HG02938 (cell line): ENCODE data around the gene KIF14.
A peak's percentile ranks its signal among the peaks of the same experiment; 100 is the strongest.
"Not testable (repeated sequence)": the region's sequence is repeated elsewhere in the genome, so short reads cannot be mapped to it uniquely, and the experiment has no call there.

Experiments used
- ATAC-seq: cut with Tn5 transposase; IDR thresholded peaks from one replicate; pipeline ENCODE4 v1.9.1; 2021; ENCODE audit warnings: mild to moderate bottlenecking, moderate library complexity; ENCODE audit not compliant: unreplicated experiment

KIF14 gene

GRCh38 chr1:200547386-200547785 lies 73.2 kb downstream of the KIF14 start:
- no peak for ATAC-seq

GRCh38 chr1:200546577-200546976 lies 74.0 kb downstream of the KIF14 start:
- no peak for ATAC-seq

- ATAC-seq, result no peak
Observed at GRCh38 chr1:200542162-200542561, 78.4 kb downstream of the KIF14 start.

- ATAC-seq, result no peak
Observed at GRCh38 chr1:200540281-200540680, 80.3 kb downstream of the KIF14 start.

GRCh38 chr1:200538179-200538578 lies 82.4 kb downstream of the KIF14 start:
- ATAC-seq, result no peak

- ATAC-seq, result no peak
Observed at GRCh38 chr1:200535605-200536004, 84.9 kb downstream of the KIF14 start.

GRCh38 chr1:200530623-200531261 lies 89.8 kb downstream of the KIF14 start:
- no peak for ATAC-seq

- ATAC-seq, result no peak
Observed at GRCh38 chr1:200528858-200529606, 91.5 kb downstream of the KIF14 start.

GRCh38 chr1:200527670-200528069 lies 92.9 kb downstream of the KIF14 start:
- ATAC-seq, result no peak

- peak; percentile 56 for ATAC-seq
Observed at GRCh38 chr1:200526709-200527612, 93.6 kb downstream of the KIF14 start.

- no peak for ATAC-seq
Observed at GRCh38 chr1:200525090-200525987, 95.2 kb downstream of the KIF14 start.

GRCh38 chr1:200524551-200524950 lies 96.0 kb downstream of the KIF14 start:
- ATAC-seq, result not testable (repeated sequence)

- ATAC-seq, result no peak
Observed at GRCh38 chr1:200524092-200524491, 96.5 kb downstream of the KIF14 start.

GRCh38 chr1:200520735-200521134 lies 99.8 kb downstream of the KIF14 start:
- ATAC-seq, result no peak

- ATAC-seq, result no peak
Observed at GRCh38 chr1:200518524-200518923, 102.0 kb downstream of the KIF14 start.

GRCh38 chr1:200512191-200512590 lies 108.4 kb downstream of the KIF14 start:
- no peak for ATAC-seq

GRCh38 chr1:200510228-200510623 lies 110.3 kb downstream of the KIF14 start:
- ATAC-seq, result peak; percentile 82

- no peak for ATAC-seq
Observed at GRCh38 chr1:200506471-200506870, 114.1 kb downstream of the KIF14 start.

GRCh38 chr1:200505257-200505656 lies 115.3 kb downstream of the KIF14 start:
- ATAC-seq, result no peak
